PFSK-1 (cell line): ENCODE data around the gene ADAT2.

Experiments used
- TAF1 ChIP-seq: IDR thresholded peaks from 2 replicates; pipeline ENCODE4 v1.6.1; 2012; ENCODE audit warnings: low read length, control low read depth, borderline replicate concordance; ENCODE audit not compliant: insufficient read depth
- TF ChIP-seq, protein P1 (sequence below), 2 experiments: IDR thresholded peaks; 2 replicates each; pipeline versions ENCODE4 v1.6.1 to v1.8.0; 2011 to 2012; ENCODE audit warnings: low read depth in 2 of 2, low read length in 2 of 2, control low read depth in 1 of 2, inconsistent platforms in 1 of 2, mild to moderate bottlenecking in 1 of 2, moderate library complexity in 1 of 2; ENCODE audit not compliant: insufficient read depth in 1 of 2

- TF ChIP-seq, protein P1, sequence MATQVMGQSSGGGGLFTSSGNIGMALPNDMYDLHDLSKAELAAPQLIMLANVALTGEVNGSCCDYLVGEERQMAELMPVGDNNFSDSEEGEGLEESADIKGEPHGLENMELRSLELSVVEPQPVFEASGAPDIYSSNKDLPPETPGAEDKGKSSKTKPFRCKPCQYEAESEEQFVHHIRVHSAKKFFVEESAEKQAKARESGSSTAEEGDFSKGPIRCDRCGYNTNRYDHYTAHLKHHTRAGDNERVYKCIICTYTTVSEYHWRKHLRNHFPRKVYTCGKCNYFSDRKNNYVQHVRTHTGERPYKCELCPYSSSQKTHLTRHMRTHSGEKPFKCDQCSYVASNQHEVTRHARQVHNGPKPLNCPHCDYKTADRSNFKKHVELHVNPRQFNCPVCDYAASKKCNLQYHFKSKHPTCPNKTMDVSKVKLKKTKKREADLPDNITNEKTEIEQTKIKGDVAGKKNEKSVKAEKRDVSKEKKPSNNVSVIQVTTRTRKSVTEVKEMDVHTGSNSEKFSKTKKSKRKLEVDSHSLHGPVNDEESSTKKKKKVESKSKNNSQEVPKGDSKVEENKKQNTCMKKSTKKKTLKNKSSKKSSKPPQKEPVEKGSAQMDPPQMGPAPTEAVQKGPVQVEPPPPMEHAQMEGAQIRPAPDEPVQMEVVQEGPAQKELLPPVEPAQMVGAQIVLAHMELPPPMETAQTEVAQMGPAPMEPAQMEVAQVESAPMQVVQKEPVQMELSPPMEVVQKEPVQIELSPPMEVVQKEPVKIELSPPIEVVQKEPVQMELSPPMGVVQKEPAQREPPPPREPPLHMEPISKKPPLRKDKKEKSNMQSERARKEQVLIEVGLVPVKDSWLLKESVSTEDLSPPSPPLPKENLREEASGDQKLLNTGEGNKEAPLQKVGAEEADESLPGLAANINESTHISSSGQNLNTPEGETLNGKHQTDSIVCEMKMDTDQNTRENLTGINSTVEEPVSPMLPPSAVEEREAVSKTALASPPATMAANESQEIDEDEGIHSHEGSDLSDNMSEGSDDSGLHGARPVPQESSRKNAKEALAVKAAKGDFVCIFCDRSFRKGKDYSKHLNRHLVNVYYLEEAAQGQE (IDR thresholded peaks at IDR 0.05; ENCODE audit: insufficient read depth in 1 of 2, low read depth in 2 of 2, low read length in 2 of 2): no peak
- TF ChIP-seq TAF1: no peak
Measured at GRCh38 chr6:143410859-143411270, 39.6 kb downstream of the ADAT2 start.
